ENCODE measurements around the gene E2F7.

Gene E2F7

GRCh38 chr12:77010691-77011548, 54.4 kb downstream of the E2F7 start:
- DNase-seq: peak; percentile 76

DNA sequence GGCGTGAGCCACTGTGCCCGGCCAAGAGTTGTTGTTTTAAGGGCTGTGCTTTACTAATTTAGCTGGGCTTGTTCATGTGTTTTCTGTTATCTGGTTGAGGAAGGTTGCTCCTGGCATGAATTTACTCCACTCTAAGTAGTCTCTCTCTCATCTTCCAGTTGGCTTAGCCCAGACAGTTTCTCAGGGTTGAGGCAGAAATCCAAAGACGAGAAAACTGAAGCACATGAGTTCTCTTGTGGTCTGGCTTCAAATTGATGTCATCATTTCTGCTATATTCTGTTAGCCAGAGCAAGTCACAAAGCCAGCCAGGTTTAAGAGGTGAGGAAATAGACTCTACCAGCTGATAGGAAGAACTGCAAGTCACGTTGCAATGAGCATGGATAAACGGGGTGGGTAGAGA, 57.9 kb downstream of the E2F7 start:
- no peak for DNase-seq

- DNase-seq: no peak
Observed at GRCh38 chr12:77005611-77006098, 59.7 kb downstream of the E2F7 start.

GRCh38 chr12:77003914-77004313, 61.5 kb downstream of the E2F7 start:
- DNase-seq: no peak

- no peak for DNase-seq
Observed at GRCh38 chr12:77003246-77003645, 62.1 kb downstream of the E2F7 start.

GRCh38 chr12:77002382-77002781, 63.0 kb downstream of the E2F7 start:
- DNase-seq: no peak

DNA sequence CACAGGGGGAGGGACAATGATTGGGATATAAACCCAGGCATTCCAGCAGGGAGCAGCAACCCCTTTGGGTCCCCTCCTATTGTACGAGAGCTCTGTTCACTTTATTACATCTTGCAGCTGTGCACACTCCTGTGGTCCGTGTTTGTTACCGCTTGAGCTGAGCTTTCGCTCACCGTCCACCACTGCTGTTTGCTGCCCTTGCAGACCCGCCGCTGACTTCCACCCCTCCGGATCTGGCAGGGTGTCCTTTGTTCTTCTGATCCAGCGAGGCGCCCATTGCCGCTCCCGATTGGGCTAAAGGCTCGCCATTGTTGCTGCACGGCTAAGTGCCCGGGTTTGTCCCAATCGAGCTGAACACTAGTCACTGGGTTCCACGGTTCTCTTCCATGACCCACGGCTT, 64.1 kb downstream of the E2F7 start:
- DNase-seq: no peak

- no peak for DNase-seq
Observed at GRCh38 chr12:76998908-76999556, 66.3 kb downstream of the E2F7 start.

- no peak for DNase-seq
Observed at GRCh38 chr12:76998386-76998785, 67.0 kb downstream of the E2F7 start.

DNA sequence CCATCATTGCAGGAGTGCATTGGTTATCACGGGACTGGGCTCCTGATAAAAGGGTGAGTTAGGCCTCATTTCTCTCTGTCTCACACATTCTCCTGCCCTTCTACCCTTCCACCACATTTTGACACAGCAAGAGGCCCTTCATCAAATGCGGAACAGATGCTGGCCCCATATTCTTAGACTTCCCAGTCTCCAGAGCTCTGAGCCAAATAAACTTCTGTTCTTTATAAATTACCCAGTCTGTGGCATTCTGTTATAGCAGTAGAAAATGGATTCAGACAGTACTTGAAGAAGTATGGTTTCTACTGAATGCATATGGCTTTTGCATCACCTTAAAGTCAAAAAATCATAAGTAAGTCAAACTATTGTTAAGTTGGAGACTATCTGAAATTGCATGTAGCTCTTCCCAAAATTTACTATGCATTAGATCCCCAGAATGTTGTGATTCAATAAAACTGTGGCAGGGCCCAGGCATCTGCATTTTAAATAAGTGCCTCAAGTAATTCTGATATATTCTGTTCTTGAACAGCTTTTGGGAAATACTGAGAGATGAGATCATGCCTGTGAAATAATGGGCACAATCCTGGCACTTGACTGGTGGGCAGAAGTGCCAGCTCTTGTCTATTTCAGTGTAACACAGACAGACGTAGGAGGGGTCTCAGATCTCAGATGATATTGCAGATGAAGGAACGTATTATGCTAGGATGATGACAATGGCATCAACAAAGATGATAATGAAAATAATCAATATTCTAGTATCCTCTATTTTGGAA, 68.2 kb downstream of the E2F7 start:
- no peak for DNase-seq

DNA sequence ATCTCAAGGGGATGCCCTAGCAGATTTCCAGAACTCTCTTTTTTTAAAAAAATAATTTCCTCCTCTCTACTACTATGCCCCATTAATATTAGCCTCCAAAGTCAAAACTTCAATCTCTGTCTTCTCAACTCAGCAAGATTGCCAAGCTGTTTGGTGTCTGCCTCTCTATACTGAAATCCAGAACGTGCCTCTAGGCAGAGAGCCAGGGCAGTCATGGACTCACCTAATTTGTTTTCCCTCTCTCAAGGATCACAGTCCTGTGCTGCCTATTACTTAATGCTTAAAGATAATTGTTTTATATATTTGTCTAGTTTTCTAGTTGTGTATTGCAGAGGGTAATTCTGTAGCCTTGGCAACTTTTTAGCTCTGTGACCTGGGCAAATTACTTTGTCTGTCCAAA, 74.7 kb downstream of the E2F7 start:
- no peak for DNase-seq

DNA sequence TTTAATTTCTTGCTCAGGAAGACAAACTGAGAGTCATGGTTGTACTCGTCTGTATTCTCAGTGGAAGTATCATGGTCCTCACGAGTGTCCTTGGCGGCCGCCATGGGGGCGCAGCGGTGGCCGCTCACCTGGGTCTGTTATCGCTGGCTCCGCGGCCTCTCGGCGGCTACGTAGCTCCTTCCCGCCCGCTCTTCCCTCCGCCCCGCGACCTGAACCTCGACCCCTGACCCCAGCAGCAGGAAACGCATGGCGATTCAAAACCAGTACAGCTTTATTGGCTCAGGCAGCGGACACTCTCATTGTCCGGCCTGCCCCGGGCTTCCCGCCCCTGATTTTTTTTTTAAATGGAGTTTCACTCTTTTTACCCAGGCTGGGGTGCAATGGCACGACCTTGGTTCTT, 80.8 kb downstream of the E2F7 start:
- DNase-seq: no peak

- no peak for DNase-seq
Observed at GRCh38 chr12:76983420-76983819, 81.9 kb downstream of the E2F7 start.

- no peak for DNase-seq
Observed at GRCh38 chr12:76980196-76980595, 85.2 kb downstream of the E2F7 start.

GRCh38 chr12:76976777-76977382, 88.5 kb downstream of the E2F7 start:
- DNase-seq: no peak

All from NCI-H2171 treated with DMSO at 0.1 percent for 48 hours (cell line).